HK-2 (cell line): ENCODE measurements around the gene CHML.

Experiments
- DNase-seq: peaks from one replicate; pipeline ENCODE4 v3.0.0-alpha.2; 2018; ENCODE audit not compliant: unreplicated experiment

Gene CHML

GRCh38 chr1:241645199-241645598 is 5.0 kb upstream of the CHML start:
- DNase-seq, result no peak

- no peak for DNase-seq
Measured at GRCh38 chr1:241644259-241644658, 4.1 kb upstream of the CHML start.

GRCh38 chr1:241642593-241642944 is 2.4 kb upstream of the CHML start:
- DNase-seq, result no peak

GRCh38 chr1:241641773-241642592 is 1.8 kb upstream of the CHML start:
- no peak for DNase-seq

- no peak for DNase-seq
Measured at GRCh38 chr1:241640867-241641622, 876 bp upstream of the CHML start.

GRCh38 chr1:241639623-241640148 is 483 bp downstream of the CHML start:
- DNase-seq, result peak; percentile 56

- no peak for DNase-seq
Measured at GRCh38 chr1:241638909-241639622, 1.1 kb downstream of the CHML start.

GRCh38 chr1:241638099-241638682 is 2.0 kb downstream of the CHML start:
- no peak for DNase-seq

GRCh38 chr1:241637604-241638003 is 2.6 kb downstream of the CHML start:
- DNase-seq, result no peak

- DNase-seq, result no peak
Measured at GRCh38 chr1:241637046-241637590, 3.1 kb downstream of the CHML start.

GRCh38 chr1:241636291-241636690 is 3.9 kb downstream of the CHML start:
- no peak for DNase-seq

GRCh38 chr1:241635556-241636152 is 4.5 kb downstream of the CHML start:
- DNase-seq, result no peak

- DNase-seq, result no peak
Measured at GRCh38 chr1:241632987-241633386, 7.2 kb downstream of the CHML start.

GRCh38 chr1:241631674-241632073 is 8.5 kb downstream of the CHML start:
- no peak for DNase-seq

GRCh38 chr1:241630899-241631298 is 9.3 kb downstream of the CHML start:
- DNase-seq, result no peak

- DNase-seq, result no peak
Measured at GRCh38 chr1:241630476-241630875, 9.7 kb downstream of the CHML start.

- no peak for DNase-seq
Measured at GRCh38 chr1:241630005-241630404, 10.2 kb downstream of the CHML start.

- DNase-seq, result no peak
Measured at GRCh38 chr1:241627453-241628259, 12.5 kb downstream of the CHML start.

- DNase-seq, result no peak
Measured at GRCh38 chr1:241624935-241625334, 15.2 kb downstream of the CHML start.

GRCh38 chr1:241622669-241623068 is 17.5 kb downstream of the CHML start:
- DNase-seq, result no peak
